RWPE1 (cell line): ENCODE results near the gene EGFR.

Experiments
- CTCF ChIA-PET: fragments of 350-600 bp; sonication (Branson Sonifier 250); formaldehyde crosslinking; extraction: SDS; loops from one replicate; lab custom pipeline; 2021; lab: Yijun Ruan, JAX
- POLR2A ChIA-PET: fragments of 400-600 bp; formaldehyde crosslinking; extraction: SDS; loops from one replicate; lab custom pipeline; 2020; ENCODE audit warnings: antibody characterized with exemption; ENCODE audit not compliant: low non-redundant PET; lab: Yijun Ruan, JAX
- DNase-seq: peaks from one replicate; pipeline ENCODE4 v3.0.0; 2012; ENCODE audit warnings: low spot score
- H3K27ac ChIP-seq: fragments of 450-650 bp; 2 replicates; pipeline ENCODE4 v1.5.1; 2017
- TF ChIP-seq, protein P1 (sequence below): fragments of 450-650 bp; conservative IDR thresholded peaks from 2 replicates; pipeline ENCODE4 v1.5.1; 2017; ENCODE audit warnings: low read depth, mild to moderate bottlenecking

Gene EGFR

DNA sequence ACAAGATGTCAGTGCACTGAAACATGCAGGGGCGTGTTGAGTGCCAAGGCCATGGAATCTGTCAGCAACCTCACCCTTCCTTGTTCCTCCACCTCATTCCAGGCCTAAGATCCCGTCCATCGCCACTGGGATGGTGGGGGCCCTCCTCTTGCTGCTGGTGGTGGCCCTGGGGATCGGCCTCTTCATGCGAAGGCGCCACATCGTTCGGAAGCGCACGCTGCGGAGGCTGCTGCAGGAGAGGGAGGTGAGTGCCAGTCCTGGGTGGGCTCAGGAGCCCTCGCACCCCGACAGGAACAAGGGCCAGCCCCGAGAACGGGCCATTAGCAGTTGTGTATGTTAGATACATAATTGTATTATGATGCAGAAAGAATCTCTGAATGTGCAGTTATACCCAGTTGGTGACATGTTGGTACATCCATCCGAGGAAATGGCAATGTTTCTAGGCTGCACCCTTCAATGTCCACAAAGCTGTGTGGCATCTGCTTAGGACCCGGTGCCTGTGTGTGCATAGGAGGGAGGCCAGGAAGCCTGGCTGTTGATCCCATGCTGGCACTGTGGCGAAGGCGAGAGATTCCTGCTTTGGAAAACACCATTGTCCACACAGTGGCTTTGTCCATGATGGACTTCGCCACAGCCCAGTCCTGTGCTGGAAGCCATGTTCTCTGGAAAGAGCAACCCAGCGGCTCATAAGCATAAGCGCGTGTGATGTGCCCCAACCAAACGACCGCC is 154.2 kb downstream of the EGFR start:
- H3K27ac ChIP-seq: peak overlapping the region; percentile 50
- CTCF ChIA-PET: interaction anchor here (0.6 kb wide), 1 partner anchor 18 kb away, joined by 3 read pairs; no protein-coding TSS in a partner anchor
- POLR2A ChIA-PET: no interaction called here
- TF ChIP-seq, protein P1, sequence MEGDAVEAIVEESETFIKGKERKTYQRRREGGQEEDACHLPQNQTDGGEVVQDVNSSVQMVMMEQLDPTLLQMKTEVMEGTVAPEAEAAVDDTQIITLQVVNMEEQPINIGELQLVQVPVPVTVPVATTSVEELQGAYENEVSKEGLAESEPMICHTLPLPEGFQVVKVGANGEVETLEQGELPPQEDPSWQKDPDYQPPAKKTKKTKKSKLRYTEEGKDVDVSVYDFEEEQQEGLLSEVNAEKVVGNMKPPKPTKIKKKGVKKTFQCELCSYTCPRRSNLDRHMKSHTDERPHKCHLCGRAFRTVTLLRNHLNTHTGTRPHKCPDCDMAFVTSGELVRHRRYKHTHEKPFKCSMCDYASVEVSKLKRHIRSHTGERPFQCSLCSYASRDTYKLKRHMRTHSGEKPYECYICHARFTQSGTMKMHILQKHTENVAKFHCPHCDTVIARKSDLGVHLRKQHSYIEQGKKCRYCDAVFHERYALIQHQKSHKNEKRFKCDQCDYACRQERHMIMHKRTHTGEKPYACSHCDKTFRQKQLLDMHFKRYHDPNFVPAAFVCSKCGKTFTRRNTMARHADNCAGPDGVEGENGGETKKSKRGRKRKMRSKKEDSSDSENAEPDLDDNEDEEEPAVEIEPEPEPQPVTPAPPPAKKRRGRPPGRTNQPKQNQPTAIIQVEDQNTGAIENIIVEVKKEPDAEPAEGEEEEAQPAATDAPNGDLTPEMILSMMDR: no peak
- no peak for DNase-seq

DNA sequence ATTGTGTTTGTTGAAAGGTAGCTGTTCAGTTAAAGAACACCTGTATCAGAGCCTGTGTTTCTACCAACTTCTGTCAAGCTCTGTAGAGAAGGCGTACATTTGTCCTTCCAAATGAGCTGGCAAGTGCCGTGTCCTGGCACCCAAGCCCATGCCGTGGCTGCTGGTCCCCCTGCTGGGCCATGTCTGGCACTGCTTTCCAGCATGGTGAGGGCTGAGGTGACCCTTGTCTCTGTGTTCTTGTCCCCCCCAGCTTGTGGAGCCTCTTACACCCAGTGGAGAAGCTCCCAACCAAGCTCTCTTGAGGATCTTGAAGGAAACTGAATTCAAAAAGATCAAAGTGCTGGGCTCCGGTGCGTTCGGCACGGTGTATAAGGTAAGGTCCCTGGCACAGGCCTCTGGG is 154.9 kb downstream of the EGFR start:
- CTCF ChIA-PET: no interaction called here
- H3K27ac ChIP-seq: peak overlapping the region; percentile 50

DNA sequence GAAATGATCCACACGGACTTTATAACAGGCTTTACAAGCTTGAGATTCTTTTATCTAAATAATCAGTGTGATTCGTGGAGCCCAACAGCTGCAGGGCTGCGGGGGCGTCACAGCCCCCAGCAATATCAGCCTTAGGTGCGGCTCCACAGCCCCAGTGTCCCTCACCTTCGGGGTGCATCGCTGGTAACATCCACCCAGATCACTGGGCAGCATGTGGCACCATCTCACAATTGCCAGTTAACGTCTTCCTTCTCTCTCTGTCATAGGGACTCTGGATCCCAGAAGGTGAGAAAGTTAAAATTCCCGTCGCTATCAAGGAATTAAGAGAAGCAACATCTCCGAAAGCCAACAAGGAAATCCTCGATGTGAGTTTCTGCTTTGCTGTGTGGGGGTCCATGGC is 155.6 kb downstream of the EGFR start:
- POLR2A ChIA-PET: no interaction called here
- CTCF ChIA-PET: interaction anchor here (0.5 kb wide), 1 partner anchor 36 kb away, joined by 4 read pairs; no protein-coding TSS in a partner anchor
- TF ChIP-seq, protein P1: no peak
- no peak for DNase-seq
- peak overlapping the region; percentile 50 for H3K27ac ChIP-seq

More for the DNA sequence above, 154.9 kb downstream of the EGFR start:
- no peak for DNase-seq
- POLR2A ChIA-PET: no interaction called here
- TF ChIP-seq, protein P1: no peak

DNA sequence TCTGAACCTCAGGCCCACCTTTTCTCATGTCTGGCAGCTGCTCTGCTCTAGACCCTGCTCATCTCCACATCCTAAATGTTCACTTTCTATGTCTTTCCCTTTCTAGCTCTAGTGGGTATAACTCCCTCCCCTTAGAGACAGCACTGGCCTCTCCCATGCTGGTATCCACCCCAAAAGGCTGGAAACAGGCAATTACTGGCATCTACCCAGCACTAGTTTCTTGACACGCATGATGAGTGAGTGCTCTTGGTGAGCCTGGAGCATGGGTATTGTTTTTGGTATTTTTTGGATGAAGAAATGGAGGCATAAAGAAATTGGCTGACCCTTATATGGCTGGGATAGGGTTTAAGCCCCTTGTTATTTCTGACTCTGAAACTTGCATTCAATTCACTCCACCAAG is 156.0 kb downstream of the EGFR start:
- CTCF ChIA-PET: no interaction called here
- H3K27ac ChIP-seq: peak overlapping the region; percentile 50; the same call in 1 of the 2 replicates
- POLR2A ChIA-PET: no interaction called here
- TF ChIP-seq, protein P1: no peak
- no peak for DNase-seq

DNA sequence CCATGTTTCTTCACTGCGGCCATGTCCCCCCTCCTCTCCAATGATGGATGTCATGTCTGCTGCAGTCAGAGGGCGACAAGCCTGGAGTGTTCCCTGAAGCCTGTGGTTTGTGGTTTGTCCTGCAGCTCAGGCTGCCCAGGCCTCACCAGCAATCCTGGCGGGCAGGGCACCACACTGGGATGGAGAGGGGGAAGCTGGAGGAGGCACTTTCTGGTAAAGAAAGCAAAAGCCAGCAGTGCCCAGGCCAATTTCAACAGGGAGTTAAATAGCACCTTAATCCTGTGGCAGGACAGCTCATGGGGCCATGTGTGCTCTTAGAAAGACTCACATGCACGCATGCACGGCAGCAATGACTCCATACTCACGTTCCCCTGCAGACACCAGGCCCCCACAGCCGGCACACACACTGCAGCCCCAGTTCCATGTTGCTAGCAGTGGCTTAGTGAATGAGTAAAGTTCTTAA is 158.3 kb downstream of the EGFR start:
- peak overlapping the region; percentile 33 for H3K27ac ChIP-seq

DNA sequence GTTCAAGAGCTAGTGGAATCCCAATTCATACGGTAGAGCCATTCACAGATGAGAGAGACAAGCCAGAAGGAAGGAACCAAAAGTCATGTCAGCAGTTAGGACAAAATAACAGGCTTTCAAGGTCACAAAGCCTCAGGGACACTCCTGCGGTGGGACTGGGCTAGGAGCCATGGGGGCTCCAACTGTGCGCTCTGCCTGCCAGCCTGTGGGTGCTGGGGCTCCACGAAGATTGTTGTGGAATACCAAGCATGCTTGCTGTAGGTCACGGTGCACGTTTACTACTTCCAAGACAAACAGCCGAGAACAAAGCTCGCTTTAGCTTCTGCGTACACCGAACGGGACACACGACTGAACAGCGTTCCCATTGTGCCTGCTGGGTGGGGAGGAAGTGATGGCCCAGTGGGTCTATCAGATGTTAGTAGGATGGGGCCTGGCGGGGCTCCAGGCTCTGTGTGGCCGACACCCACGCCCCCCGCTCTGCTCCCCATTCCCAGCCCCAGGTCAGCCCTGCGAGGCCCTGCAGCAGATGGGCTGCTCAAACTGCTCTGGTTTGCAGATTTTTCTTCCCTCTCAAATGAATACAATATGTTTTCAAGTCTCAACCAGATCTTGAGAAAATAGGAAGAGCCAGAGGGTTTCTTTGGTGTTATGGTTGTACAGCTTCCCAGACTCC is 158.9 kb downstream of the EGFR start:
- CTCF ChIA-PET: interaction anchor here (1.1 kb wide), 1 partner anchor 78 kb away, joined by 4 read pairs; no protein-coding TSS in a partner anchor
- POLR2A ChIA-PET: no interaction called here
- TF ChIP-seq, protein P1: no peak
- DNase-seq: no peak
- peak overlapping the region; percentile 33 for H3K27ac ChIP-seq

More for the DNA sequence above, 158.3 kb downstream of the EGFR start:
- ChIA-PET CTCF (interaction anchor here (1.1 kb wide), 1 partner anchor 78 kb away, joined by 4 read pairs; no protein-coding TSS in a partner anchor), POLR2A (no interaction called here)
- no peak for DNase-seq
- TF ChIP-seq, protein P1: no peak
